ENCODE results near the gene DMAC2.

- TF ChIP-seq, protein P1, sequence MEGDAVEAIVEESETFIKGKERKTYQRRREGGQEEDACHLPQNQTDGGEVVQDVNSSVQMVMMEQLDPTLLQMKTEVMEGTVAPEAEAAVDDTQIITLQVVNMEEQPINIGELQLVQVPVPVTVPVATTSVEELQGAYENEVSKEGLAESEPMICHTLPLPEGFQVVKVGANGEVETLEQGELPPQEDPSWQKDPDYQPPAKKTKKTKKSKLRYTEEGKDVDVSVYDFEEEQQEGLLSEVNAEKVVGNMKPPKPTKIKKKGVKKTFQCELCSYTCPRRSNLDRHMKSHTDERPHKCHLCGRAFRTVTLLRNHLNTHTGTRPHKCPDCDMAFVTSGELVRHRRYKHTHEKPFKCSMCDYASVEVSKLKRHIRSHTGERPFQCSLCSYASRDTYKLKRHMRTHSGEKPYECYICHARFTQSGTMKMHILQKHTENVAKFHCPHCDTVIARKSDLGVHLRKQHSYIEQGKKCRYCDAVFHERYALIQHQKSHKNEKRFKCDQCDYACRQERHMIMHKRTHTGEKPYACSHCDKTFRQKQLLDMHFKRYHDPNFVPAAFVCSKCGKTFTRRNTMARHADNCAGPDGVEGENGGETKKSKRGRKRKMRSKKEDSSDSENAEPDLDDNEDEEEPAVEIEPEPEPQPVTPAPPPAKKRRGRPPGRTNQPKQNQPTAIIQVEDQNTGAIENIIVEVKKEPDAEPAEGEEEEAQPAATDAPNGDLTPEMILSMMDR (IDR thresholded peaks at IDR 0.05) = no peak
- TF ChIP-seq POLR2A (IDR thresholded peaks at IDR 0.05) = no peak
These were observed 46.9 kb downstream of the DMAC2 start for GRCh38 chr19:41392775-41393174.
